Vagina (tissue), 2 donors: Measurements from ENCODE around the gene RAB9B.

Experiments used
- CTCF ChIP-seq, 3 experiments: fragments of 450-650 bp in 2 of 3; fragments of 200-600 bp in 1 of 3; sonication (generic) in 1 of 3; IDR thresholded peaks; one replicate each; pipeline ENCODE4 v1.5.1; 2017 to 2019; ENCODE audit warnings: antibody characterized with exemption in 3 of 3, mild to moderate bottlenecking in 2 of 3, moderate library complexity in 2 of 3
- POLR2A ChIP-seq, 2 donors: fragments of 450-650 bp; IDR thresholded peaks; one replicate each; pipeline ENCODE4 v1.6.1; 2017; ENCODE audit warnings: antibody characterized with exemption in 2 of 2, mild to moderate bottlenecking in 2 of 2, moderate library complexity in 2 of 2
- POLR2AphosphoS5 ChIP-seq, 2 donors: sonication (generic); formaldehyde crosslinking; IDR thresholded peaks; one replicate each; pipeline ENCODE4 v1.9.0; 2017; ENCODE audit warnings: antibody characterized with exemption in 2 of 2, mild to moderate bottlenecking in 2 of 2, low read depth in 1 of 2; ENCODE audit not compliant: insufficient read depth in 1 of 2

- TF ChIP-seq CTCF (IDR thresholded peaks at IDR 0.05) (no peak), POLR2A (IDR thresholded peaks at IDR 0.05) (no peak), POLR2AphosphoS5 (IDR thresholded peaks at IDR 0.05; ENCODE audit: insufficient read depth in 1 of 2, low read depth in 1 of 2) (no peak)
Observed at GRCh38 chrX:103774070-103774642, 57.9 kb downstream of the RAB9B start.
